ENCODE data around the gene BHLHA9.
"Not testable (repeated sequence)": the region's sequence is repeated elsewhere in the genome, so short reads cannot be mapped to it uniquely, and the experiment has no call there.

BHLHA9 gene

DNA sequence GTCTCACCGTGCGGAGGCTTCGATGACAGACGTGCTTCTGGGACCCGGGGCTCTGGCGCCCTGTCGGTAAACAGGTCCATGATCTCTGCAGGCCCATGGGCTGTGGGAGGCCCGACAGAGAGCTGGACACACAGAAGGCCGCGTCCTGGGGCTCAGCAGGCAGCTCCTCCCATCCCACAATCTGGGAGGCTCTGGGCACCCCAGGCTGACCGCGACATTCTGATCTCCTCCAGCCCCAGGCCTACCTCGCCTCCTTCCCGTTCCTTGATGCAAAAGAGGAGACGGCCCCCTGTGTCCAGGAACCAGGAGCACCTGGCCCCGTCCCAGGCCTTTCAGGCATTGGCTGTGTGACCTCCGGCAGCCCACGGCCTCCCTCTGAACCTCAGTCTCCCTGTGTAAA is 32.5 kb downstream of the BHLHA9 start:
- DNase-seq, result no peak

DNA sequence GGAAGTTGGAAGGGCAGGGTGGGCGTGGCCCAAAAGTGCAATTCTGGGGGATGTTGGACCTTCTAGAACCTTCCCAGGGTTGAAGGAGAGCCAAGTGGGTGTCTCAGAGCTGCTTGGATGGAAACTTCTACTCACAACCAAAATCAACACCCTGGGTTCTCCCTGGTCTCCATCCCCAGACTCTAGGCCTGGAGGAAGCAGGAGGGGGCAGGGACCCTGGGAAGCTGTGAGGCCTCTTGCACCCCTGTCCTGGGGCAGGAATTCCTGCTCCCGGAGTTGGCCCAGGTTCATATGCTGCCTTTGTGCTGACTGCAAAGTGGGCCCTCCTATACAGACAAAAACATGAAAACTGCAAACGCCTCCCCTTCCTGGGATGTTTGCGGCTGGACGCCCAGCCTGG is 34.3 kb downstream of the BHLHA9 start:
- no peak for DNase-seq

- no peak for DNase-seq
Observed at GRCh38 chr17:1304962-1305563, 34.8 kb downstream of the BHLHA9 start.

DNA sequence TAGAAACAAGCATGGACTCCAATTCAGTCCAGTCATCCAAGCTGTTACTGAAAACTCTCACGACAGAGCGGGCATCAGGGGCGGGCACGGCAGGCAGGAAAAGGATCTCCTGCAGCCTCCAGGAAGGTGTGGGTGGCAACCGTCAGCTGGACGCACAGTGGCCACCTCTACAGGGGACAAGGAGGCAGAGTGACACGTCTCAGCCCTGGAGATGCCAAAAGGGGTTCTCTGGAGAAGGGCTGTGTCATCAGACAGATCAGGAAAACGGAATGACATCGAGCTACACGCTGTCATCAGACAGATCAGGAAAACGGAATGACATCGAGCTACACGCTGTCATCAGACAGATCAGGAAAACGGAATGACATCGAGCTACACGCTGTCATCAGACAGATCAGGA is 37.6 kb downstream of the BHLHA9 start:
- DNase-seq, result not testable (repeated sequence)

DNA sequence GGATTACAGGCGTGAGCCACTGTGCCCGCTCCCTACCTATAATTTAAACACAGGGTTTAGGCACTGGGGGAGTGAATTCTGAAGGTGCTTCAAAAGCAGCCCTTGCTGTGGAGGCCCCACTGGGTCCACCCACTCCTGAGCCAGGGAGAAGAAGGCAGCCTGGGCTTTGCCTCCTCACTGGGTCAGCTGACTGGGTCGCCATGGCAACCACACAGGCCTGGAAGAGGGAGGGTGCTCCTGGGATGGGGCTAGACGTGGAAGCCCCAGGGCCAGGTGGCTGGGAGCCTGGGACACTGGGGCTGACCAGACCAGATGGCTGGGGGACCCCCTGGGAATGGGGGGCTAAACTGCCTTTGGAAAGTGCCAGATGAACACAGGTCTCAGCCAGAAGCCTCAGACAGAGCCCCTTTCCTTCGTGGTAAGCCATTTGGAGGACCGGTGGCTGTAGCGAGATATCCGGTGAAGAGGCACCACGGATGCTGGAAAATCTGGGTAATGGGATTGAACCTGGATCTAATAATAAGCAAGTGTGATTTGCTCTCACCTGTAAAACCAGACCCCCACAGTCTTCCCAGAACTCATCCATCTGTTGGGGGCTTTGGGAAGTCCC is 42.1 kb downstream of the BHLHA9 start:
- DNase-seq, result no peak

GRCh38 chr17:1313270-1314005 is 43.2 kb downstream of the BHLHA9 start:
- no peak for DNase-seq

GRCh38 chr17:1315409-1315808 is 45.2 kb downstream of the BHLHA9 start:
- DNase-seq, result no peak

DNA sequence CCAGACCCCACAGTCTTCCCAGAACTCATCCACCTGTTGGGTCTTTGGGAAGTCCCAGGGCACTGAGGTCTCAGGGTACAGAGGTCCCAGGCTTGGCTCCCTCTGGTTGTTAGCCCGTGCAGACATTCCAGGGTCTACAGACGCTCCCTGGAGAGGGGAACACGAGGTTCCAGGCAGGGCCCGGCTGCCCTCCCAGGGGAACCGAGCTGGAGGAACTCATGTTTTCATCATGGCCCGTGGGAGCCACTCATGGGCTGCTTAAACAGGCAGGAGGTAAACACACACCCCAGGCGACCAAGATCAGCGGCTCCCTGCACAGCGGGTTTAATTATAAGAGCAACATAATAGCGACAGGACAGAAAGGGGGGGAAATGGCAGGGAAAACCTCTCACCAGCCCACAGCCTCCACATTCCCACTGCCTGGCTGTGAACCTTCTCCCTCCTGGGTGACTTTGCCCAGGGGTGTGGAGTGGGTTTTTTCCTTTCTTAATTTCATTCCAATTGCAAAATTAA is 45.7 kb downstream of the BHLHA9 start:
- DNase-seq, result no peak

Measured in activated effector memory CD4-positive, alpha-beta T cell treated with anti-CD3 and anti-CD28 coated beads, Interleukin-2, amount 50 U/mL, for 16 hours (primary cell).